Upper lobe of left lung (tissue), 6 donors: ENCODE measurements around the gene ZNF436. TPM values are rescaled to one million over a fixed set of nuclear protein-coding genes. Genes with fewer than 3 reads are reported as not detected.
A peak's percentile ranks its signal among the peaks of the same experiment; 100 is the strongest.

ENCODE experiments used
- ATAC-seq, 2 donors: fragments of 200-7000 bp; cut with Tn5 transposase; one replicate each; pipeline ENCODE4 v1.9.1; 2022; ENCODE audit warnings: mild to moderate bottlenecking in 2 of 2, moderate library complexity in 2 of 2; ENCODE audit not compliant: low FRiP score in 2 of 2
- DNase-seq, 2 donors: peaks; one replicate each; pipeline ENCODE4 v3.0.0-alpha.2; 2019 to 2020
- H3K27ac ChIP-seq, 4 donors: fragments of 200-600 bp; sonication (generic); one replicate each; pipeline ENCODE4 v1.5.1; 2016 to 2019
- H3K27me3 ChIP-seq, 4 donors: fragments of 200-600 bp; sonication (generic); one replicate each; pipeline ENCODE4 v1.5.1; 2017 to 2019
- H3K36me3 ChIP-seq, 4 donors: fragments of 200-600 bp; sonication (generic); one replicate each; pipeline ENCODE4 v1.5.1; 2016 to 2019
- H3K4me1 ChIP-seq, 4 donors: fragments of 200-600 bp; sonication (generic); one replicate each; pipeline ENCODE4 v1.5.1; 2018 to 2019
- H3K4me3 ChIP-seq, 4 donors: fragments of 200-600 bp; sonication (generic); one replicate each; pipeline ENCODE4 v1.5.1; 2017 to 2019; ENCODE audit warnings: mild to moderate bottlenecking in 2 of 4, moderate library complexity in 1 of 4
- H3K9me3 ChIP-seq, 4 donors: fragments of 200-600 bp; sonication (generic); one replicate each; pipeline ENCODE4 v1.5.1; 2018 to 2019
- CTCF ChIP-seq, 6 experiments: fragments of 450-650 bp in 4 of 6; fragments of 200-600 bp in 2 of 6; sonication (generic) in 2 of 6; IDR thresholded peaks; one replicate each; pipeline ENCODE4 v1.5.1; 2016 to 2019; ENCODE audit warnings: antibody characterized with exemption in 6 of 6
- EP300 ChIP-seq, 4 donors: sonication (generic); formaldehyde crosslinking; IDR thresholded peaks; one replicate each; pipeline ENCODE4 v1.5.1; 2017; ENCODE audit warnings: antibody characterized with exemption in 4 of 4, control low read depth in 2 of 4
- POLR2A ChIP-seq, 4 donors: fragments of 450-650 bp; IDR thresholded peaks; one replicate each; pipeline ENCODE4 v1.5.1; 2016 to 2017; ENCODE audit warnings: antibody characterized with exemption in 4 of 4, mild to moderate bottlenecking in 2 of 4
- POLR2AphosphoS5 ChIP-seq, 2 donors: sonication (generic); formaldehyde crosslinking; IDR thresholded peaks; one replicate each; pipeline ENCODE4 v1.5.1; 2017; ENCODE audit warnings: antibody characterized with exemption in 2 of 2
- WGBS, 2 donors: methylation state at CpG; one replicate each; pipeline ENCODE4 v1.1.5; 2017 to 2018; 5-methylcytosine and 5-hydroxymethylcytosine counted together
- total RNA-seq, 6 donors: library from RNA; depleted of rRNA in 4 of 6; stranded (reverse); fragments of >200 nt in 4 of 6; gene quantifications; one replicate each; pipeline versions ENCODE4 v1.1.0 to v1.2.1, GENCODE V29; 2016 to 2021
- donor health status: DM: no; HTN: no; CAD: no; lungs with moderate emphysema.
- donor health status: DM: no; HTN: yes; CAD: no; lungs with severe emphysema.

Gene ZNF436
- total RNA-seq = 10 to 100 TPM in 2 of 6 donors, 1 to 10 TPM in 4; 5.5 to 11.3 (median 8.2) TPM

GRCh38 chr1:23369335-23370013 lies at the start of gene ZNF436:
ZNF436 (minus strand) TSS chr1:23369836; CDS start chr1:23368005, 1,831 bp downstream.
- peaks cover 0 to 3% (median 0%) of the 10 kb centered on the region in 4 donors for H3K9me3 ChIP-seq
- ATAC-seq (peak in 1 of 2 donors; percentile 3), DNase-seq (peak in 1 of 2 donors; percentile 67)
- TF ChIP-seq POLR2AphosphoS5 (IDR thresholded peaks at IDR 0.05) (peak in 1 of 2 donors; percentile 40), CTCF (IDR thresholded peaks at IDR 0.05) (no peak)
- peak within 1 kb of the TSS; percentile 76 to 86 (median 82) for H3K4me3 ChIP-seq
- H3K27ac ChIP-seq = peak within 1 kb of the TSS; percentile 92 to 98 (median 97)
- H3K4me1 ChIP-seq = peaks cover 34 to 46% (median 36%) of the 10 kb centered on the region in 4 donors
- 0 to 1% methylated on average over 5 to 29 of the region's 29 CpGs for WGBS, 2 donors
- peaks cover 0 to 20% (median 3%) of the 10 kb centered on the region in 4 donors for H3K36me3 ChIP-seq
- no peaks in the 10 kb centered on the region for H3K27me3 ChIP-seq

- 76 to 89% methylated on average over 5 to 6 of the region's 6 CpGs for WGBS, 2 donors
- peaks cover 0 to 9% (median 3%) of the 10 kb centered on the region in 4 donors for H3K36me3 ChIP-seq
- no peaks in the 10 kb centered on the region for H3K9me3 ChIP-seq
- no peak overlapping the region for H3K4me3 ChIP-seq
- peaks cover 21 to 39% (median 29%) of the 10 kb centered on the region in 4 donors for H3K4me1 ChIP-seq
- no peak overlapping the region for H3K27ac ChIP-seq
- peaks cover 0 to 6% (median 0%) of the 10 kb centered on the region in 4 donors for H3K27me3 ChIP-seq
- no peak for TF ChIP-seq EP300 (IDR thresholded peaks at IDR 0.05)
- no peak for TF ChIP-seq POLR2A (IDR thresholded peaks at IDR 0.05)
- no peak for TF ChIP-seq CTCF (IDR thresholded peaks at IDR 0.05)
- no peak for TF ChIP-seq POLR2AphosphoS5 (IDR thresholded peaks at IDR 0.05)
- ATAC-seq = no peak
- no peak for DNase-seq
Measured at GRCh38 chr1:23419180-23419579, 49.5 kb upstream of the ZNF436 start.

- no peak overlapping the region for H3K4me3 ChIP-seq
- 47 to 48% methylated on average over 3 of the region's 3 CpGs for WGBS, 2 donors
- DNase-seq (no peak), ATAC-seq (no peak)
- no peaks in the 10 kb centered on the region for H3K27me3 ChIP-seq
- no peak for TF ChIP-seq CTCF (IDR thresholded peaks at IDR 0.05)
- no peak for TF ChIP-seq POLR2A (IDR thresholded peaks at IDR 0.05)
- no peak for TF ChIP-seq POLR2AphosphoS5 (IDR thresholded peaks at IDR 0.05)
- no peak for TF ChIP-seq EP300 (IDR thresholded peaks at IDR 0.05)
- peaks cover 0 to 9% (median 3%) of the 10 kb centered on the region in 4 donors for H3K36me3 ChIP-seq
- H3K27ac ChIP-seq = no peak overlapping the region
- no peaks in the 10 kb centered on the region for H3K9me3 ChIP-seq
- peaks cover 9 to 23% (median 13%) of the 10 kb centered on the region in 4 donors for H3K4me1 ChIP-seq
Measured at GRCh38 chr1:23417570-23417969, 47.9 kb upstream of the ZNF436 start.

GRCh38 chr1:23416964-23417363 lies 47.3 kb upstream of the ZNF436 start:
- WGBS, 2 donors = 88 to 90% methylated on average over 4 of the region's 4 CpGs

More at GRCh38 chr1:23416964-23417363, 47.3 kb upstream of the ZNF436 start:
- DNase-seq (no peak), ATAC-seq (no peak)
- no peaks in the 10 kb centered on the region for H3K9me3 ChIP-seq
- H3K4me1 ChIP-seq = peaks cover 3 to 17% (median 7%) of the 10 kb centered on the region in 4 donors
- no peaks in the 10 kb centered on the region for H3K27me3 ChIP-seq
- TF ChIP-seq EP300 (IDR thresholded peaks at IDR 0.05) = no peak
- TF ChIP-seq CTCF (IDR thresholded peaks at IDR 0.05) = no peak
- no peak for TF ChIP-seq POLR2A (IDR thresholded peaks at IDR 0.05)
- no peak for TF ChIP-seq POLR2AphosphoS5 (IDR thresholded peaks at IDR 0.05)
- no peak overlapping the region for H3K4me3 ChIP-seq
- H3K27ac ChIP-seq = no peak overlapping the region
- H3K36me3 ChIP-seq = peaks cover 0 to 9% (median 3%) of the 10 kb centered on the region in 4 donors
